Mesenchymal stem cell (in vitro differentiated cells and primary cell): Measurements from ENCODE around the gene DDX10.

Experiments
- DNase-seq: peaks from one replicate; pipeline ENCODE4 v3.0.0-alpha.2; 2013
- H2AFZ ChIP-seq: one replicate; pipeline ENCODE4 v1.6.1; 2013; ENCODE audit warnings: low read depth, mild to moderate bottlenecking, control low read depth, inconsistent platforms, low read length, moderate library complexity
- H2AK5ac ChIP-seq: 2 replicates; pipeline ENCODE4 v1.6.1; 2013; ENCODE audit warnings: low read length, moderate library complexity, mild to moderate bottlenecking, inconsistent platforms; ENCODE audit not compliant: severe bottlenecking
- H2BK120ac ChIP-seq: one replicate; pipeline ENCODE4 v1.6.1; 2013; ENCODE audit warnings: low read depth, mild to moderate bottlenecking, inconsistent platforms, low read length, moderate library complexity
- H2BK12ac ChIP-seq, 2 experiments: one replicate each; pipeline ENCODE4 v1.6.1; 2013; ENCODE audit warnings: inconsistent platforms in 2 of 2, low read length in 2 of 2, mild to moderate bottlenecking in 2 of 2, moderate library complexity in 2 of 2, control low read depth in 1 of 2
- H2BK15ac ChIP-seq: one replicate; pipeline ENCODE4 v1.6.1; 2013; ENCODE audit warnings: mild to moderate bottlenecking, low read depth, inconsistent platforms; ENCODE audit not compliant: poor library complexity, severe bottlenecking
- H2BK5ac ChIP-seq: 2 replicates; pipeline ENCODE4 v1.6.1; 2013; ENCODE audit warnings: low read depth, mild to moderate bottlenecking, low read length, control low read depth, inconsistent platforms; ENCODE audit not compliant: poor library complexity, severe bottlenecking
- H3K14ac ChIP-seq, 2 experiments: one replicate each; pipeline ENCODE4 v1.6.1; 2013; ENCODE audit warnings: inconsistent platforms in 2 of 2, low read length in 2 of 2, control low read depth in 1 of 2, mild to moderate bottlenecking in 1 of 2, moderate library complexity in 1 of 2
- H3K18ac ChIP-seq, 2 experiments: one replicate each; pipeline ENCODE4 v1.6.1; 2013; ENCODE audit warnings: inconsistent platforms in 2 of 2, low read length in 2 of 2, control low read depth in 1 of 2, low read depth in 1 of 2, mild to moderate bottlenecking in 1 of 2
- H3K23ac ChIP-seq, 2 experiments: one replicate each; pipeline ENCODE4 v1.6.1; 2013; ENCODE audit warnings: inconsistent platforms in 2 of 2, low read length in 2 of 2, mild to moderate bottlenecking in 2 of 2, moderate library complexity in 2 of 2, control low read depth in 1 of 2
- H3K27ac ChIP-seq: 2 replicates; pipeline ENCODE4 v1.5.1; 2013; ENCODE audit warnings: mild to moderate bottlenecking, moderate library complexity, low read length, control low read depth, inconsistent platforms; ENCODE audit not compliant: poor library complexity, severe bottlenecking
- H3K27me3 ChIP-seq, 2 experiments: 2 replicates each; pipeline versions ENCODE4 v1.6.1 to v1.7.0; 2013; ENCODE audit warnings: low read length in 2 of 2, mild to moderate bottlenecking in 2 of 2, moderate library complexity in 2 of 2, control low read depth in 1 of 2, inconsistent platforms in 1 of 2; ENCODE audit not compliant: control insufficient read depth in 1 of 2, insufficient read depth in 1 of 2
- H3K36me3 ChIP-seq, 2 experiments: 2 replicates each; pipeline versions ENCODE4 v1.6.1 to v1.7.0; 2013; ENCODE audit warnings: low read length in 2 of 2, control low read depth in 1 of 2, inconsistent platforms in 1 of 2, low read depth in 1 of 2, mild to moderate bottlenecking in 1 of 2; ENCODE audit not compliant: insufficient read depth in 2 of 2, control insufficient read depth in 1 of 2
- H3K4ac ChIP-seq, 2 experiments: one replicate each; pipeline ENCODE4 v1.6.1; 2013; ENCODE audit warnings: inconsistent platforms in 2 of 2, low read length in 2 of 2, mild to moderate bottlenecking in 2 of 2, moderate library complexity in 2 of 2, control low read depth in 1 of 2, low read depth in 1 of 2
- H3K4me1 ChIP-seq: 2 replicates; pipeline ENCODE4 v1.6.1; 2013; ENCODE audit warnings: low read depth, low read length, control low read depth; ENCODE audit not compliant: control insufficient read depth, insufficient read depth
- H3K4me2 ChIP-seq: 2 replicates; pipeline ENCODE4 v1.6.1; 2013; ENCODE audit warnings: low read length, mild to moderate bottlenecking, inconsistent platforms; ENCODE audit not compliant: poor library complexity, severe bottlenecking
- H3K4me3 ChIP-seq, 2 experiments: 2 replicates each; pipeline versions ENCODE4 v1.5.1 to v1.7.0; 2013; ENCODE audit warnings: low read length in 2 of 2, mild to moderate bottlenecking in 2 of 2, control low read depth in 1 of 2, low read depth in 1 of 2; ENCODE audit not compliant: insufficient read depth in 1 of 2
- H3K79me1 ChIP-seq: replicated peaks from 2 replicates; pipeline ENCODE4 v1.6.1; 2013; ENCODE audit warnings: mild to moderate bottlenecking, control low read depth, low read length, inconsistent platforms; ENCODE audit not compliant: poor library complexity, severe bottlenecking
- H3K9ac ChIP-seq: 2 replicates; pipeline ENCODE4 v1.7.0; 2013; ENCODE audit warnings: mild to moderate bottlenecking, low read length, moderate library complexity
- H3K9me3 ChIP-seq: 2 replicates; pipeline ENCODE4 v1.7.0; 2013; ENCODE audit warnings: mild to moderate bottlenecking, low read length; ENCODE audit not compliant: control insufficient read depth
- H4K8ac ChIP-seq: one replicate; pipeline ENCODE4 v1.6.1; 2013; ENCODE audit warnings: inconsistent platforms, mild to moderate bottlenecking, low read length, moderate library complexity
- H4K91ac ChIP-seq: one replicate; pipeline ENCODE4 v1.6.1; 2013; ENCODE audit warnings: mild to moderate bottlenecking, low read length, inconsistent platforms
- WGBS: methylation state at CpG from one replicate; pipeline ENCODE4 v1.1.7; 2013; ENCODE audit warnings: mixed read lengths; 5-methylcytosine and 5-hydroxymethylcytosine counted together

The DDX10 gene

DNA sequence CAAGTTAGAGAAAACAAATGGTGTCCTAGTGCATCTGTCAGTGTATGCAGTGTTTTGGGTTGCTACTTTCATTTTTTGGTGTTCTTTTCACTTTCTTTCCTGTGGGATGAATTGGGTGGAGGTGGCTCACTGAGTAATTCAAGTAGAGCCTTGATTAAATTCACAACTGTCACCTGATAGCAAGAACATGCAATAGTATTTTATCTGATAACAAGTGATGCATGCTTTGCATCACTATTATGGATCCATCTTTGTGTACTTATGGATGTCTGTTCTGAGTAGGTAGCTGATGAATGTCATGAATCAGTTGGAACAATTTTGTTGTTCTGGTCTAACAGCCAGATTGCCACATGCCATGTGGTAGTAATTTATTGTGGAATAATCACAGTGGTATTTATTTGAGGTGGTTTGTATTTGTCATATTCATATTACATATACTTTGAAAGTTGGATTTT, 87.5 kb downstream of the DDX10 start:
- Histone ChIP-seq H3K9me3 (no peaks in the 10 kb centered on the region), H3K23ac (no peak overlapping the region), H3K4me3 (no peak overlapping the region), H2AFZ (no peak overlapping the region), H3K36me3 (no peaks in the 10 kb centered on the region), H4K8ac (no peak overlapping the region), H3K27ac (no peak overlapping the region), H2BK15ac (no peak overlapping the region), H3K79me1 (peaks cover 15% of the 10 kb centered on the region), H3K4me2 (no peak overlapping the region), H4K91ac (no peak overlapping the region), H3K18ac (no peak overlapping the region), H3K4me1 (no peaks in the 10 kb centered on the region), H2AK5ac (no peak overlapping the region), H2BK120ac (no peak overlapping the region), H3K14ac (no peak overlapping the region), H3K4ac (no peak overlapping the region), H2BK5ac (no peak overlapping the region), H2BK12ac (no peak overlapping the region), H3K27me3 (no peaks in the 10 kb centered on the region), H3K9ac (no peak overlapping the region)
- DNase-seq, result no peak

DNA sequence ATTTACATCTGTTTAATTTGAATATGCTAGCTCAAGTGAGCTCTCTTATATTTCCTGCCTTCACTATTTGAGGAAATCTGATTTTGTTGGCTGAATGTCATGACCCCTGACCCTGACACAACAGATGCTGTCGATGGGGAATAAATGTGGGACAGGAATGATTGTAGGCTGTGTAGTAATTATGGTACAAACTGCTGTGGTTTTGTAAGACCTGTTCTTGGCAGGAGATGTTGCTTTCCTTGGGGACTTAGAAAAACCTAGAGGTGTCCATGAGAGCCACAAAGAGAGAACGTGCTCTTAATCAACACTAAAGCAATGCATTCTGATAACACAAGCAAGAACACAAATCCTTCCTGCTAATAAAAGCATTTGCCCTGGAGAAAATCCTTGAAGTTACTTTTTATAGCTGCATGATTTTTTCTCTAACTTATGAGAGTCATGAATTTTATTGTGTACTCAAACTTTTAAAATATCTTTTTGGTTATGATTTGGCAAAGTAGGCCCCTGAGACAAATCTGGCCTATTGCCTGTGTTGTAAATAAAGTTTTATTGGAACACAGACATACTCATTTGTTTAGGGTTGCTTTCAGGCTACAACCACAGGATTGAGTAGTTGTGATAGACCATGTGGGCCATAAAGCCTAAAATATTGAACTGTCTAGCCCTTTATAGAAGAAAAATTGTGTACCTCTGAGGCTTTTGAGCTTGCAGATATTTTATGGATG, 90.2 kb downstream of the DDX10 start:
- Histone ChIP-seq H4K8ac (no peak overlapping the region), H3K23ac (no peak overlapping the region), H3K4me3 (no peak overlapping the region), H3K9ac (no peak overlapping the region), H3K27me3 (no peaks in the 10 kb centered on the region), H3K79me1 (peaks cover 17% of the 10 kb centered on the region), H3K4me1 (no peaks in the 10 kb centered on the region), H3K27ac (no peak overlapping the region), H3K18ac (no peak overlapping the region), H2AFZ (no peak overlapping the region), H4K91ac (no peak overlapping the region), H2BK120ac (no peak overlapping the region), H3K36me3 (no peaks in the 10 kb centered on the region), H2AK5ac (no peak overlapping the region), H2BK5ac (no peak overlapping the region), H2BK12ac (no peak overlapping the region), H3K4me2 (no peak overlapping the region), H2BK15ac (no peak overlapping the region), H3K9me3 (no peaks in the 10 kb centered on the region), H3K4ac (no peak overlapping the region), H3K14ac (no peak overlapping the region)
- WGBS, result 60% methylated on average over 2 of the region's 2 CpGs
- peak; percentile 13 for DNase-seq

DNA sequence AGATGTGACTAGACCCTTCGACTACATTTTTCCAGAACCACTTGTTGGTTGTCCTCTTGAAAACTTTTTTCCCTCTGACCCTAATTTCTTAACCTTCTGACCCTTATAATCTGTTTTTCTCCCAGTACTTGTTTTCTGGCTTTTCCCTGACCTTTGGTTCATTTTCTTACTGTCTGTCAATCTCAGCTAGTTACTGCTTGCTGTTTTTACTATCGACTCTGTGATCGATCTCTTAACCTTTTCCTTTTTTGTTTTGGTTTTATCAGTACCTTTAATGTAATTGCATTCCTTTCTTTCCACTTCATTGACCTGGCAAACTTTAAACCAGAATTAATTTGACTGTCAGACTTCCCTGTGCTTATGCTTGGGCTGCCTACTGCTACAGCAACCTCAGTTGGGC, 92.8 kb downstream of the DDX10 start:
- no peak for DNase-seq
- Histone ChIP-seq H3K27ac (no peak overlapping the region), H3K79me1 (peaks cover 16% of the 10 kb centered on the region), H2BK15ac (no peak overlapping the region), H4K8ac (no peak overlapping the region), H3K18ac (no peak overlapping the region), H3K14ac (no peak overlapping the region), H3K9me3 (no peaks in the 10 kb centered on the region), H3K4me1 (no peaks in the 10 kb centered on the region), H2BK5ac (no peak overlapping the region), H3K9ac (no peak overlapping the region), H2BK12ac (no peak overlapping the region), H3K27me3 (no peaks in the 10 kb centered on the region), H3K4me2 (no peak overlapping the region), H2BK120ac (no peak overlapping the region), H3K4me3 (no peak overlapping the region), H2AK5ac (no peak overlapping the region), H3K4ac (no peak overlapping the region), H4K91ac (no peak overlapping the region), H3K23ac (no peak overlapping the region), H2AFZ (no peak overlapping the region), H3K36me3 (no peaks in the 10 kb centered on the region)
- 83% methylated on average over 3 of the region's 3 CpGs for WGBS

DNA sequence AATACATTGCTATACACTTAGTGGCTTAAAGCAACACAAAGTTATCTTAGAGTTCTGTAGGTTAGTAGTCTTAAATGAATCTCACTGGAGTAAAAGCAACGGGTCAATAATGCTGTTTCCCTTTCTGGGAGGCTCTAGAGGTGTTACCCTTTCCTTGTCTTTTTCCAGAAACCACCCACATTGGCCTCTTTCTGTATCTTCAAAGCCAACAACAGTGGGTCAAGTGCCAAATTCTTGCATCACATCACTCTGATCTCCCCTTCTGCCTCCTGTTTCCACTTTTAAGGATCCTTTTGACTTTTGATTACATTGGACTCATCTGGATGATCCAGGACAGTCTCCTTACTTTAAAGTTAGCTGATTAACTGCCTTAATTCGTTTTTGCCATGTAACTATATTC, 93.6 kb downstream of the DDX10 start:
- no peak for DNase-seq
- Histone ChIP-seq H3K14ac (no peak overlapping the region), H3K4me2 (no peak overlapping the region), H2AFZ (no peak overlapping the region), H4K91ac (no peak overlapping the region), H3K36me3 (no peaks in the 10 kb centered on the region), H3K27ac (no peak overlapping the region), H3K23ac (no peak overlapping the region), H2AK5ac (no peak overlapping the region), H2BK12ac (no peak overlapping the region), H3K9me3 (no peaks in the 10 kb centered on the region), H3K4ac (no peak overlapping the region), H3K4me1 (no peaks in the 10 kb centered on the region), H2BK5ac (no peak overlapping the region), H4K8ac (no peak overlapping the region), H2BK120ac (no peak overlapping the region), H3K79me1 (peaks cover 18% of the 10 kb centered on the region), H3K9ac (no peak overlapping the region), H3K18ac (no peak overlapping the region), H3K27me3 (no peaks in the 10 kb centered on the region), H2BK15ac (no peak overlapping the region), H3K4me3 (no peak overlapping the region)
- WGBS, result 92% methylated on average over 2 of the region's 2 CpGs
